ENCODE results near the gene TXNIP.
A peak's percentile ranks its signal among the peaks of the same experiment; 100 is the strongest.

TXNIP gene

GRCh38 chr1:145982010-145982723, 14.2 kb downstream of the TXNIP start:
- H3K4me3 ChIP-seq (ENCODE audit: low read depth in 1 of 2, low read length in 2 of 2) = peak overlapping the region in 1 of 2 donors; percentile 8
- H3K9me3 ChIP-seq (ENCODE audit: low read length) = no peaks in the 10 kb centered on the region
- H3K27ac ChIP-seq (ENCODE audit: low read depth, low read length) = peak overlapping the region; percentile 91
- no peaks in the 10 kb centered on the region for H3K36me3 ChIP-seq (ENCODE audit: insufficient read depth, low read length)
- no peaks in the 10 kb centered on the region for H3K27me3 ChIP-seq (ENCODE audit: control insufficient read depth in 1 of 2, insufficient read depth in 2 of 2, low read length in 2 of 2)
- peaks cover 84% of the 10 kb centered on the region for H3K4me1 ChIP-seq (ENCODE audit: insufficient read depth, low read length)
- H3K9ac ChIP-seq (ENCODE audit: low read length) = no peak overlapping the region

- peak overlapping the region in 1 of 2 donors; percentile 45 for H3K4me3 ChIP-seq (ENCODE audit: low read depth in 1 of 2, low read length in 2 of 2)
- H3K27ac ChIP-seq (ENCODE audit: low read depth, low read length) = peak overlapping the region; percentile 100
- peak overlapping the region; percentile 59 for H3K9ac ChIP-seq (ENCODE audit: low read length)
- peaks cover 79% of the 10 kb centered on the region for H3K4me1 ChIP-seq (ENCODE audit: insufficient read depth, low read length)
- H3K9me3 ChIP-seq (ENCODE audit: low read length) = no peaks in the 10 kb centered on the region
- no peaks in the 10 kb centered on the region for H3K36me3 ChIP-seq (ENCODE audit: insufficient read depth, low read length)
- H3K27me3 ChIP-seq (ENCODE audit: control insufficient read depth in 1 of 2, insufficient read depth in 2 of 2, low read length in 2 of 2) = no peaks in the 10 kb centered on the region
These were observed 15.9 kb downstream of the TXNIP start for GRCh38 chr1:145980457-145980994.

DNA sequence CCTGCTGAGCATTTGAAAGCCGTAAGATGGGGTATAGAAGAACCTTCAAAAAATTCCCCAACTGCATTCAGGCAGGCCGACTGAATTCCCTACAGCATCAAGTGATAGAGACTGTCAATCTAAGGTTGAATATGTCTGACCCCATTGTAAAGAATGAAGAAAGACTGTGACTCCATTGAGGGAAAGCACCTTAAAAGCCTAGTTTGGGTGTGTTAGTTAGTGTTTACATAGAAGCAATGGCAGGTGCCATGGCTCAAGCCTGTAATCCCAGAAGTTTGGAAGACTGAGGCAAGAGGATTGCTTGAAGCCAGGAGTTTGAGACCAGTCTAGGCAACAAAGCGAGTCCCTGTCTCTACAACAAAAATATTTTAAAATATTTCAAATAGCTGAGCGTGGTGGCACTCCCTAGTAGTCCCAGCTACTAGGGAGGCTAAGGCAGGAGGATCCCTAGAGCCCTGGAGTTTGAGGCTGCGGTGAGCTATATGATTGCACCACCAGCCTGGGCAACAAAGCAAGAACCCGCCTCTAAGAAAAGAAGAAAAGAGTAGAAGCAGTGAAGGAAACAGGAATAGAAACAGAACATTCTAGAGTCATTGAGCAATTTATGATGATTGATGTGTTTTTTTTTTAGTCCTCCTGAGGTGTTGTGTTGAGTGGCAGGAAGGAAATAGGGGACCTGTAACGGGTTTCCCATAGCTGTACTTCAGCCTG, 16.5 kb downstream of the TXNIP start:
- Histone ChIP-seq H3K4me3 (ENCODE audit: low read depth in 1 of 2, low read length in 2 of 2) (peak overlapping the region in 1 of 2 donors; percentile 45), H3K9me3 (ENCODE audit: low read length) (no peaks in the 10 kb centered on the region), H3K4me1 (ENCODE audit: insufficient read depth, low read length) (peaks cover 73% of the 10 kb centered on the region), H3K27me3 (ENCODE audit: control insufficient read depth in 1 of 2, insufficient read depth in 2 of 2, low read length in 2 of 2) (no peaks in the 10 kb centered on the region), H3K27ac (ENCODE audit: low read depth, low read length) (peak overlapping the region; percentile 100), H3K36me3 (ENCODE audit: insufficient read depth, low read length) (no peaks in the 10 kb centered on the region), H3K9ac (ENCODE audit: low read length) (peak overlapping the region; percentile 59)

GRCh38 chr1:145978854-145979745, 17.3 kb downstream of the TXNIP start:
- H3K9ac ChIP-seq (ENCODE audit: low read length) = peak overlapping the region; percentile 62
- H3K9me3 ChIP-seq (ENCODE audit: low read length) = no peaks in the 10 kb centered on the region
- H3K4me3 ChIP-seq (ENCODE audit: low read depth in 1 of 2, low read length in 2 of 2) = peak overlapping the region in 1 of 2 donors; percentile 46
- no peaks in the 10 kb centered on the region for H3K36me3 ChIP-seq (ENCODE audit: insufficient read depth, low read length)
- peaks cover 67% of the 10 kb centered on the region for H3K4me1 ChIP-seq (ENCODE audit: insufficient read depth, low read length)
- H3K27ac ChIP-seq (ENCODE audit: low read depth, low read length) = peak overlapping the region; percentile 100
- no peaks in the 10 kb centered on the region for H3K27me3 ChIP-seq (ENCODE audit: control insufficient read depth in 1 of 2, insufficient read depth in 2 of 2, low read length in 2 of 2)

DNA sequence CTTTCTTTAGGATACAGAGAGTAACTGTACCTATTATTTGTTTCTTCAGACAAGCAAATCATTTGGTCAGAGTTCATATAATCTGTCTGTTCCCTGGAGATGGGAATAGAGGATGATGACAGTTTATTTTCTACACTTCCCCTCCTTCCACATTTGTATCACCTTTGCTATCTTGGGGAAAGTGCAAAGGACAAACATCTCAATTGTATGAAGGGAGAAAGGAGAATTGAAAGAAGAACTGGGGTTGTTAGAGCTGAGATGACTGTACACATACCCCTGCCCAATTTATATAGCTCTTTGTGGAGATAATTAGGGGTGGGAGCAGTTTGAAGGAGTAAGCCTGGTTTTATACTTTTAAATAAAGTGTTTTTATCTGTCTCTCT, 17.9 kb downstream of the TXNIP start:
- Histone ChIP-seq H3K9ac (ENCODE audit: low read length) (peak overlapping the region; percentile 62), H3K9me3 (ENCODE audit: low read length) (no peaks in the 10 kb centered on the region), H3K27me3 (ENCODE audit: control insufficient read depth in 1 of 2, insufficient read depth in 2 of 2, low read length in 2 of 2) (no peaks in the 10 kb centered on the region), H3K4me1 (ENCODE audit: insufficient read depth, low read length) (peaks cover 62% of the 10 kb centered on the region), H3K4me3 (ENCODE audit: low read depth in 1 of 2, low read length in 2 of 2) (peak overlapping the region in 1 of 2 donors; percentile 46), H3K27ac (ENCODE audit: low read depth, low read length) (peak overlapping the region; percentile 100), H3K36me3 (ENCODE audit: insufficient read depth, low read length) (no peaks in the 10 kb centered on the region)

GRCh38 chr1:145977486-145978470, 18.6 kb downstream of the TXNIP start:
- H3K27me3 ChIP-seq (ENCODE audit: control insufficient read depth in 1 of 2, insufficient read depth in 2 of 2, low read length in 2 of 2) = no peaks in the 10 kb centered on the region
- peak overlapping the region; percentile 100 for H3K27ac ChIP-seq (ENCODE audit: low read depth, low read length)
- no peaks in the 10 kb centered on the region for H3K36me3 ChIP-seq (ENCODE audit: insufficient read depth, low read length)
- H3K9ac ChIP-seq (ENCODE audit: low read length) = peak overlapping the region; percentile 62
- H3K4me1 ChIP-seq (ENCODE audit: insufficient read depth, low read length) = peaks cover 55% of the 10 kb centered on the region
- H3K4me3 ChIP-seq (ENCODE audit: low read depth in 1 of 2, low read length in 2 of 2) = no peak overlapping the region
- H3K9me3 ChIP-seq (ENCODE audit: low read length) = no peaks in the 10 kb centered on the region

DNA sequence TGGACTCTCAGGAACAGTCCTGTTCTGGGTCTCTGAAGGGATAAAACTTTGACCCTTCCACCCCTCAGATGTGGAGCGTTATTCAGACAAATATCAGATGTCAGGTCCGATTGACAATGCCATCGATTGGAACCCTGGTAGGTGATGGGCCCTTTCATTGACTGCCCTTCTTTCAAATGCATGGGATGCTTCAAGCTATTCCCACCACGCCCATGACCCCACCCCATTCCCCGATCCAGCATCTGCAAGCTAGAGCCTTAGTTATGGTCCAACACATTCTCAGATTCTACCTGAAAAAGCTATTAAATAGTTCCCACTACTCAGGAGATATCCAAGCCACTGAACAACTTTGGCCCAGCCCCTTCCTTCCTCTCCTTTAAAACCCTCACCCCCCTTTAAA, 19.4 kb downstream of the TXNIP start:
- Histone ChIP-seq H3K9me3 (ENCODE audit: low read length) (no peaks in the 10 kb centered on the region), H3K4me1 (ENCODE audit: insufficient read depth, low read length) (peaks cover 47% of the 10 kb centered on the region), H3K27me3 (ENCODE audit: control insufficient read depth in 1 of 2, insufficient read depth in 2 of 2, low read length in 2 of 2) (no peaks in the 10 kb centered on the region), H3K9ac (ENCODE audit: low read length) (no peak overlapping the region), H3K4me3 (ENCODE audit: low read depth in 1 of 2, low read length in 2 of 2) (no peak overlapping the region), H3K36me3 (ENCODE audit: insufficient read depth, low read length) (no peaks in the 10 kb centered on the region), H3K27ac (ENCODE audit: low read depth, low read length) (peak overlapping the region; percentile 100)

DNA sequence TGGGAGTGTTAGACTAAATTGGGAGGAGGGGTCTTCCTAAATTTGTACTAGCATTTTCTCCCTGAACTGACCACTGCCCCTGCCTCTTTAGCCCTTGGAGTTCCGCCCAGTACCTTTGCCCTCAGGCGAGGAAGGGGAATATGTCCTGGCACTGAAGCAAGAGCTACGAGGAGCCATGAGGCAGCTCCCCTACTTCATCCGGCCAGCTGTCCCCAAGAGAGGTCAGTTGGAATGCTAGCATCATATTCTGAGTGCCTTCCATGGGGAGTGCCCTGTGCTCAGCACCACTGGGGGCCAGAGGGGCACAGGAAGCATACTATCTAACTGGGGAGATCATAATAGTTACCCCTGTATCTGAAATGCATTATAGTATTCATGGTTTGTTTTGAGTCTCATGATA, 21.2 kb downstream of the TXNIP start:
- no peaks in the 10 kb centered on the region for H3K27me3 ChIP-seq (ENCODE audit: control insufficient read depth in 1 of 2, insufficient read depth in 2 of 2, low read length in 2 of 2)
- no peaks in the 10 kb centered on the region for H3K36me3 ChIP-seq (ENCODE audit: insufficient read depth, low read length)
- H3K4me3 ChIP-seq (ENCODE audit: low read depth in 1 of 2, low read length in 2 of 2) = no peak overlapping the region
- peaks cover 29% of the 10 kb centered on the region for H3K4me1 ChIP-seq (ENCODE audit: insufficient read depth, low read length)
- no peak overlapping the region for H3K27ac ChIP-seq (ENCODE audit: low read depth, low read length)
- no peak overlapping the region for H3K9ac ChIP-seq (ENCODE audit: low read length)
- H3K9me3 ChIP-seq (ENCODE audit: low read length) = no peaks in the 10 kb centered on the region

DNA sequence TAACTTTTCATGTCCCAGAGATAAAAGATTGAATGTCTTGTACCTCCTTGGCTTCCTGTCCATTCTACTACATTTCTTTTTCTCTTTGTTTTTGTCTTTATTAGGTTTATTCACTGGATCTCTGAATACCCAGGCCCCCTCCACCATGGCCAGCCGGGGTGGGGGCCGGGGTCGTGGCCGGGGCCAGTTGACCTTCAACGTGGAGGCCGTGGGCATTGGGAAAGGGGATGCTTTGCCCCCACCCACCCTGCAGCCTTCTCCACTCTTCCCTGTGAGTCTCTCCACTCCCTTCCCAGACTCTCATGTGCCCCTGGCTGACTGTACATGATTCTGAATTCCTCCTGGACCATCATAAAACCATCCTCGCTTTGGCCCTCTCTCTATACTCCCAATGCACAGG, 21.7 kb downstream of the TXNIP start:
- Histone ChIP-seq H3K4me3 (ENCODE audit: low read depth in 1 of 2, low read length in 2 of 2) (no peak overlapping the region), H3K27me3 (ENCODE audit: control insufficient read depth in 1 of 2, insufficient read depth in 2 of 2, low read length in 2 of 2) (no peaks in the 10 kb centered on the region), H3K9ac (ENCODE audit: low read length) (no peak overlapping the region), H3K4me1 (ENCODE audit: insufficient read depth, low read length) (peaks cover 24% of the 10 kb centered on the region), H3K9me3 (ENCODE audit: low read length) (no peaks in the 10 kb centered on the region), H3K36me3 (ENCODE audit: insufficient read depth, low read length) (no peaks in the 10 kb centered on the region), H3K27ac (ENCODE audit: low read depth, low read length) (no peak overlapping the region)

GRCh38 chr1:145972580-145972979, 23.8 kb downstream of the TXNIP start:
- no peak overlapping the region for H3K4me3 ChIP-seq (ENCODE audit: low read depth in 1 of 2, low read length in 2 of 2)
- no peak overlapping the region for H3K9ac ChIP-seq (ENCODE audit: low read length)
- no peaks in the 10 kb centered on the region for H3K9me3 ChIP-seq (ENCODE audit: low read length)
- no peaks in the 10 kb centered on the region for H3K27me3 ChIP-seq (ENCODE audit: control insufficient read depth in 1 of 2, insufficient read depth in 2 of 2, low read length in 2 of 2)
- no peak overlapping the region for H3K27ac ChIP-seq (ENCODE audit: low read depth, low read length)
- H3K36me3 ChIP-seq (ENCODE audit: insufficient read depth, low read length) = no peaks in the 10 kb centered on the region
- H3K4me1 ChIP-seq (ENCODE audit: insufficient read depth, low read length) = peaks cover 6% of the 10 kb centered on the region

Data from muscle layer of colon (tissue), 2 donors.